IMR-90 (cell line): ENCODE measurements around the gene ENOX2. TPM values are rescaled to one million over a fixed set of nuclear protein-coding genes. Genes with fewer than 3 reads are reported as not detected.

Experiments used
- ATAC-seq: fragments of 200-7000 bp; cut with Tn5 transposase; 2 replicates; pipeline ENCODE4 v1.9.1; 2020; ENCODE audit warnings: low read depth, mild to moderate bottlenecking, moderate library complexity
- BruUV-seq: library from RNA; stranded (reverse); fragments of 400-500 nt; replicated peaks from 2 replicates; lab custom pipeline; 2021; lab: Mats Ljungman, UMichigan
- CTCF ChIA-PET: fragments of 300-600 bp; formaldehyde crosslinking; extraction: SDS; loops from one replicate; lab custom pipeline; 2021; ENCODE audit warnings: antibody characterized with exemption; lab: Yijun Ruan, JAX
- POLR2A ChIA-PET: fragments of 300-600 bp; sonication (Branson Sonifier 250); formaldehyde crosslinking; loops from one replicate; lab custom pipeline; 2022; ENCODE audit warnings: antibody characterized with exemption; ENCODE audit not compliant: unreplicated experiment; lab: Charles Lee
- DNase-seq: peaks from one replicate; pipeline ENCODE4 v3.0.0; 2013
- H2AFZ ChIP-seq: replicated peaks from 2 replicates; pipeline ENCODE3; 2013; ENCODE audit warnings: low read length, mild to moderate bottlenecking; ENCODE audit not compliant: poor library complexity
- H2AK5ac ChIP-seq: 2 replicates; pipeline ENCODE4 v1.6.1; 2013; ENCODE audit warnings: low read depth, low read length, inconsistent platforms
- H2AK9ac ChIP-seq: replicated peaks from 2 replicates; pipeline ENCODE3; 2013; ENCODE audit warnings: mild to moderate bottlenecking, low read depth, low read length, moderate library complexity; ENCODE audit not compliant: poor library complexity
- H2BK120ac ChIP-seq: 2 replicates; pipeline ENCODE4 v1.6.1; 2013; ENCODE audit warnings: low read depth, low read length, inconsistent platforms
- H2BK15ac ChIP-seq: 3 replicates; pipeline ENCODE4 v1.6.1; 2013; ENCODE audit warnings: low read depth, low read length, inconsistent platforms
- H2BK20ac ChIP-seq: 2 replicates; pipeline ENCODE4 v1.6.1; 2013; ENCODE audit warnings: low read depth, mild to moderate bottlenecking, inconsistent platforms, low read length, moderate library complexity
- H2BK5ac ChIP-seq: 2 replicates; pipeline ENCODE4 v1.6.1; 2013; ENCODE audit warnings: mild to moderate bottlenecking, low read depth, low read length, inconsistent platforms; ENCODE audit not compliant: poor library complexity, severe bottlenecking
- H3K14ac ChIP-seq: replicated peaks from 2 replicates; pipeline ENCODE4 v1.6.1; 2013; ENCODE audit warnings: low read depth, low read length, inconsistent platforms
- H3K18ac ChIP-seq: 2 replicates; pipeline ENCODE4 v1.6.1; 2013; ENCODE audit warnings: low read depth, low read length, control low read depth
- H3K23ac ChIP-seq: 2 replicates; pipeline ENCODE4 v1.6.1; 2013; ENCODE audit warnings: low read depth, low read length, inconsistent platforms
- H3K27ac ChIP-seq: 2 replicates; pipeline ENCODE4 v1.5.1; 2013; ENCODE audit warnings: mild to moderate bottlenecking, control low read depth, low read length; ENCODE audit not compliant: insufficient read depth
- H3K27me3 ChIP-seq: 2 replicates; pipeline ENCODE4 v1.6.1; 2013; ENCODE audit warnings: low read length; ENCODE audit not compliant: control insufficient read depth, insufficient read depth
- H3K36me3 ChIP-seq: 2 replicates; pipeline ENCODE4 v1.6.1; 2013; ENCODE audit warnings: low read length, mixed read lengths; ENCODE audit not compliant: control insufficient read depth, insufficient read depth
- H3K4ac ChIP-seq: 2 replicates; pipeline ENCODE4 v1.6.1; 2013; ENCODE audit warnings: low read depth, low read length, inconsistent platforms
- H3K4me1 ChIP-seq: 2 replicates; pipeline ENCODE4 v1.6.1; 2013; ENCODE audit warnings: low read length, mixed read lengths; ENCODE audit not compliant: control insufficient read depth, insufficient read depth
- H3K4me2 ChIP-seq: 2 replicates; pipeline ENCODE4 v1.6.1; 2013; ENCODE audit warnings: low read depth, mild to moderate bottlenecking, control low read depth, low read length, moderate library complexity
- H3K4me3 ChIP-seq: 2 replicates; pipeline ENCODE4 v1.5.1; 2013; ENCODE audit warnings: low read depth, mild to moderate bottlenecking, control low read depth, low read length, moderate library complexity; ENCODE audit not compliant: insufficient read depth
- H3K56ac ChIP-seq: 2 replicates; pipeline ENCODE4 v1.6.1; 2013; ENCODE audit warnings: low read length, inconsistent platforms; ENCODE audit not compliant: insufficient read depth; ENCODE audit errors: extremely low read depth
- H3K79me1 ChIP-seq, 2 experiments: 2 replicates each; pipeline ENCODE4 v1.6.1; 2013; ENCODE audit warnings: low read length in 2 of 2, inconsistent platforms in 1 of 2, low read depth in 1 of 2
- H3K9ac ChIP-seq: 2 replicates; pipeline ENCODE4 v1.6.1; 2013; ENCODE audit warnings: low read depth, low read length, control low read depth
- H3K9me1 ChIP-seq: 2 replicates; pipeline ENCODE4 v1.6.1; 2013; ENCODE audit warnings: low read length, inconsistent platforms; ENCODE audit not compliant: insufficient read depth
- H3K9me3 ChIP-seq: 2 replicates; pipeline ENCODE4 v1.6.1; 2013; ENCODE audit warnings: low read length; ENCODE audit not compliant: control insufficient read depth, insufficient read depth
- H4K20me1 ChIP-seq: 2 replicates; pipeline ENCODE4 v1.6.1; 2013; ENCODE audit warnings: low read length, inconsistent platforms; ENCODE audit not compliant: insufficient read depth
- H4K5ac ChIP-seq: 2 replicates; pipeline ENCODE4 v1.6.1; 2013; ENCODE audit warnings: mild to moderate bottlenecking, low read depth, low read length, control low read depth
- H4K8ac ChIP-seq, 2 experiments: 2 replicates each; pipeline ENCODE4 v1.6.1; 2013; ENCODE audit warnings: low read depth in 2 of 2, low read length in 2 of 2, control low read depth in 1 of 2, inconsistent platforms in 1 of 2
- H4K91ac ChIP-seq: 2 replicates; pipeline ENCODE4 v1.6.1; 2013; ENCODE audit warnings: low read depth, low read length, inconsistent platforms; ENCODE audit not compliant: insufficient read depth
- CEBPB ChIP-seq: IDR thresholded peaks from 2 replicates; pipeline ENCODE4 v1.6.1; 2012; ENCODE audit warnings: low read depth, low read length, improper control_type of control experiment
- CHD1 ChIP-seq: IDR thresholded peaks from 2 replicates; pipeline ENCODE4 v1.6.1; 2012; ENCODE audit warnings: low read depth, low read length, improper control_type of control experiment
- FOS ChIP-seq: fragments of 150-350 bp; IDR thresholded peaks from 2 replicates; pipeline ENCODE4 v1.6.1; 2016; ENCODE audit warnings: low read depth, low read length
- MAFK ChIP-seq: IDR thresholded peaks from 2 replicates; pipeline ENCODE4 v1.6.1; 2012; ENCODE audit warnings: low read depth, low read length, improper control_type of control experiment
- POLR2A ChIP-seq: IDR thresholded peaks from 2 replicates; pipeline ENCODE4 v1.6.1; 2012; ENCODE audit warnings: mild to moderate bottlenecking, low read depth, low read length
- RAD21 ChIP-seq: IDR thresholded peaks from 2 replicates; pipeline ENCODE4 v1.6.1; 2012; ENCODE audit warnings: low read length, improper control_type of control experiment
- RFX5 ChIP-seq: IDR thresholded peaks from 2 replicates; pipeline ENCODE4 v1.8.0; 2012; ENCODE audit warnings: low read depth, mild to moderate bottlenecking, low read length, moderate library complexity
- WGBS, 2 experiments: methylation state at CpG; one replicate each; pipeline versions ENCODE4 v1.1.5 to v1.1.7; 2013; ENCODE audit warnings: missing lambda C conversion rate in 2 of 2; ENCODE audit not compliant: insufficient read length in 1 of 2; ENCODE audit errors: extremely low coverage in 2 of 2; 5-methylcytosine and 5-hydroxymethylcytosine counted together
- dilution Hi-C: fragments of 300-500 bp; cut with HindIII; formaldehyde crosslinking; loops from one replicate; pipeline ENCODE4 v1.14.3; 2018; ENCODE audit warnings: low sequenced_read_pairs; ENCODE audit not compliant: unreplicated experiment
- in situ Hi-C: fragments of 300-500 bp; cut with MboI; formaldehyde crosslinking; loops from 3 replicates; pipeline ENCODE4 v1.14.3; 2019; ENCODE audit warnings: low sequenced_read_pairs, inconsistent platforms, mixed read lengths
- intact Hi-C: fragments of 100-400 bp; cut with micrococcal nuclease; formaldehyde crosslinking; loops from 2 replicates; pipeline ENCODE4 v1.10.0; 2022
- polyA plus RNA-seq, 3 experiments: library from polyadenylated mRNA; depleted of rRNA; stranded (reverse); fragments of >200 nt; gene quantifications; 2 replicates each; pipeline ENCODE4 v1.2.3, GENCODE V29; 2012; ENCODE audit warnings: low replicate concordance in 1 of 3
- total RNA-seq: library from RNA; depleted of rRNA; stranded (reverse); fragments of >200 nt; gene quantifications from 2 replicates; pipeline ENCODE4 v1.2.3, GENCODE V29; 2012
- TF ChIP-seq, protein P1 (sequence below): conservative IDR thresholded peaks from 2 replicates; pipeline ENCODE4 v1.5.1; 2012; ENCODE audit warnings: mild to moderate bottlenecking, low read depth, low read length, improper control_type of control experiment
- TF ChIP-seq, protein P2 (sequence below): fragments of 150-350 bp; IDR thresholded peaks from 2 replicates; pipeline ENCODE4 v1.6.1; 2017; ENCODE audit warnings: mild to moderate bottlenecking, antibody characterized with exemption, low read length, low read depth

ENOX2 gene
- total and polyA plus RNA-seq, 2 of the 4 experiments (the other 2 are of a cell fraction), result 6.3 to 11.8 TPM

GRCh38 chrX:130719413-130719812 lies 183.6 kb downstream of the ENOX2 start:
- H3K18ac ChIP-seq, result no peak overlapping the region
- no peak overlapping the region for H3K23ac ChIP-seq
- H3K4ac ChIP-seq, result no peak overlapping the region
- no peak overlapping the region for H3K56ac ChIP-seq
- no peak overlapping the region for H3K4me2 ChIP-seq
- ATAC-seq (no peak), DNase-seq (no peak)
- no peak overlapping the region for H2AK5ac ChIP-seq
- H3K4me3 ChIP-seq, result no peak overlapping the region
- no peak overlapping the region for H4K5ac ChIP-seq
- intact Hi-C loops, result no loop called here
- TF ChIP-seq POLR2A, result no peak
- no peak for TF ChIP-seq RAD21
- no peak for TF ChIP-seq MAFK
- TF ChIP-seq, protein P1, sequence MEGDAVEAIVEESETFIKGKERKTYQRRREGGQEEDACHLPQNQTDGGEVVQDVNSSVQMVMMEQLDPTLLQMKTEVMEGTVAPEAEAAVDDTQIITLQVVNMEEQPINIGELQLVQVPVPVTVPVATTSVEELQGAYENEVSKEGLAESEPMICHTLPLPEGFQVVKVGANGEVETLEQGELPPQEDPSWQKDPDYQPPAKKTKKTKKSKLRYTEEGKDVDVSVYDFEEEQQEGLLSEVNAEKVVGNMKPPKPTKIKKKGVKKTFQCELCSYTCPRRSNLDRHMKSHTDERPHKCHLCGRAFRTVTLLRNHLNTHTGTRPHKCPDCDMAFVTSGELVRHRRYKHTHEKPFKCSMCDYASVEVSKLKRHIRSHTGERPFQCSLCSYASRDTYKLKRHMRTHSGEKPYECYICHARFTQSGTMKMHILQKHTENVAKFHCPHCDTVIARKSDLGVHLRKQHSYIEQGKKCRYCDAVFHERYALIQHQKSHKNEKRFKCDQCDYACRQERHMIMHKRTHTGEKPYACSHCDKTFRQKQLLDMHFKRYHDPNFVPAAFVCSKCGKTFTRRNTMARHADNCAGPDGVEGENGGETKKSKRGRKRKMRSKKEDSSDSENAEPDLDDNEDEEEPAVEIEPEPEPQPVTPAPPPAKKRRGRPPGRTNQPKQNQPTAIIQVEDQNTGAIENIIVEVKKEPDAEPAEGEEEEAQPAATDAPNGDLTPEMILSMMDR, result no peak
- no peak for TF ChIP-seq FOS
- TF ChIP-seq, protein P2, sequence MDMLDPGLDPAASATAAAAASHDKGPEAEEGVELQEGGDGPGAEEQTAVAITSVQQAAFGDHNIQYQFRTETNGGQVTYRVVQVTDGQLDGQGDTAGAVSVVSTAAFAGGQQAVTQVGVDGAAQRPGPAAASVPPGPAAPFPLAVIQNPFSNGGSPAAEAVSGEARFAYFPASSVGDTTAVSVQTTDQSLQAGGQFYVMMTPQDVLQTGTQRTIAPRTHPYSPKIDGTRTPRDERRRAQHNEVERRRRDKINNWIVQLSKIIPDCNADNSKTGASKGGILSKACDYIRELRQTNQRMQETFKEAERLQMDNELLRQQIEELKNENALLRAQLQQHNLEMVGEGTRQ, result no peak
- TF ChIP-seq CEBPB, result no peak
- TF ChIP-seq CHD1, result no peak
- no peak for TF ChIP-seq RFX5
- no peak overlapping the region for H2AFZ ChIP-seq
- in situ Hi-C loops, result no loop called here
- WGBS, 2 experiments, result no CpG with 5 or more reads among the region's 6 CpGs
- H3K36me3 ChIP-seq, result no peaks in the 10 kb centered on the region
- H4K91ac ChIP-seq, result no peak overlapping the region
- dilution Hi-C loops, result no loop called here
- POLR2A ChIA-PET, result no interaction called here
- H2BK15ac ChIP-seq, result no peak overlapping the region
- H2BK5ac ChIP-seq, result no peak overlapping the region
- no peak overlapping the region for H4K8ac ChIP-seq
- H3K9me3 ChIP-seq, result no peaks in the 10 kb centered on the region
- H3K27me3 ChIP-seq, result no peaks in the 10 kb centered on the region
- no peak overlapping the region for H3K14ac ChIP-seq
- H4K20me1 ChIP-seq, result no peaks in the 10 kb centered on the region
- no peaks in the 10 kb centered on the region for H3K9me1 ChIP-seq
- H3K9ac ChIP-seq, result no peak overlapping the region
- no peaks in the 10 kb centered on the region for H3K79me1 ChIP-seq
- H2BK20ac ChIP-seq, result no peak overlapping the region
- H2BK120ac ChIP-seq, result no peak overlapping the region
- CTCF ChIA-PET, result no interaction called here
- H2AK9ac ChIP-seq, result no peak overlapping the region
- H3K4me1 ChIP-seq, result no peaks in the 10 kb centered on the region; the same call in 1 of the 2 replicates
- BruUV-seq, result no TSS peak
- no peak overlapping the region for H3K27ac ChIP-seq
